Esophagus squamous epithelium (tissue), 4 donors: Measurements from ENCODE around the gene SMIM14.

Source experiments
- CTCF ChIP-seq, 6 experiments: fragments of 450-650 bp in 4 of 6; fragments of 200-600 bp in 2 of 6; sonication (generic) in 2 of 6; IDR thresholded peaks; one replicate each; pipeline ENCODE4 v1.5.1; 2016 to 2019; ENCODE audit warnings: antibody characterized with exemption in 6 of 6, mild to moderate bottlenecking in 4 of 6, moderate library complexity in 4 of 6
- POLR2A ChIP-seq, 4 donors: fragments of 450-650 bp; IDR thresholded peaks; one replicate each; pipeline ENCODE4 v1.6.1; 2017; ENCODE audit warnings: antibody characterized with exemption in 4 of 4, mild to moderate bottlenecking in 4 of 4, moderate library complexity in 3 of 4

DNA sequence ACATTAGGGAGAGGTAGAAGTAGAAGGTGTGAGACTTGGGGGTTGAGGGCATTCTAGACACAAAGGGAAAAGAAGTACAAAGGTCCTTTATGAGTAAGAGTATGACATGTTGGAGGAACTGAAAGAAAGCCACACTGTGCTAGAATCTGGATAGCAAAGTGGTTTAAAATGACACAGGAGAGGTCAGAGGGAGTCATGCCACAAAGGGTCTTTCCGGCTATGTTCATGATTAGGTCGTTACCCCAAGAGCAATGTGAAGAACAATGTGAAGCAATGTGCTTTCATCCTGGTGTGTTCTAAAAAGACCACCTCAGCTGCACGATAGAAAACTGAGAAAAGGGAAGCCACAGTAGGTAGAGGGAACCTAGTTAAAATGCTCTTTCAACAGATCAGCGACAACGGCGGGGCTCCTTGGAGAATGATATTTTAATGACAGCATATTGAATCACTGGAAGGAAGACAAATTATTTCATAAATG lies 29.2 kb downstream of the SMIM14 start:
- TF ChIP-seq CTCF (IDR thresholded peaks at IDR 0.05), result no peak
- TF ChIP-seq POLR2A (IDR thresholded peaks at IDR 0.05), result no peak
